GM12874 (cell line): ENCODE measurements around the gene HK3.

Source experiments
- CTCF ChIP-seq: IDR thresholded peaks from 2 replicates; pipeline ENCODE4 v1.5.1; 2011; ENCODE audit warnings: low read depth, mild to moderate bottlenecking, control low read depth, low read length, moderate library complexity; ENCODE audit not compliant: insufficient read depth

The HK3 gene

GRCh38 chr5:176935017-176935416, 35.9 kb upstream of the HK3 start:
- TF ChIP-seq CTCF = no peak

- no peak for TF ChIP-seq CTCF
These were observed 35.3 kb upstream of the HK3 start for GRCh38 chr5:176934309-176934930.

GRCh38 chr5:176929654-176930053, 30.5 kb upstream of the HK3 start:
- no peak for TF ChIP-seq CTCF

GRCh38 chr5:176927562-176927961, 28.4 kb upstream of the HK3 start:
- TF ChIP-seq CTCF = no peak

- no peak for TF ChIP-seq CTCF
These were observed 23.7 kb upstream of the HK3 start for GRCh38 chr5:176922817-176923216.

GRCh38 chr5:176921714-176922113, 22.6 kb upstream of the HK3 start:
- TF ChIP-seq CTCF = no peak

- no peak for TF ChIP-seq CTCF
These were observed 19.5 kb upstream of the HK3 start for GRCh38 chr5:176918613-176919012.
